IPS DF 4.7 (cell line): ENCODE results near the gene FMN1.

Experiments
- DNase-seq: peaks from one replicate; pipeline ENCODE4 v3.0.0-alpha.2; 2013; ENCODE audit warnings: low spot score; ENCODE audit errors: extremely low read depth

The FMN1 gene

DNA sequence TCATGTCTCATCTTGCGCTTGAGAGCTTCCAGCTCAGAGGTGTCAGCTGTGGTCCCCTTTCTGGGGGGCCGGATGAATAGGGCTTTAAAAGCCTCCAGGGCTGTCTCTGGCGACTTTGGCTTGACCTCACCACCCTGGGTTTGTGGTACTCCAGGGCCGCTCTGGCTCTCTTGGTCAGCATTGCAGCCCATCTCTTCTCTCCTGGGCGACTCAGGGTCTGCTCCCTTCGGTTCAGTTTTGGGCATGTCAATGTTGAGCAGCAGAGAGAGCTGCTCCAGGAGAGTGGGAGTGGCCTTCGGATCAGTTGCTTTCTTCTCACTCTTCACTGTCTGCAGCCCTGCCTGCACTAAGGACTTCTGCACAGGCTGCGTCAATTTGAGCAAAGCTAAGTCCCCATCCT is 127.9 kb downstream of the FMN1 start:
- no peak for DNase-seq

DNA sequence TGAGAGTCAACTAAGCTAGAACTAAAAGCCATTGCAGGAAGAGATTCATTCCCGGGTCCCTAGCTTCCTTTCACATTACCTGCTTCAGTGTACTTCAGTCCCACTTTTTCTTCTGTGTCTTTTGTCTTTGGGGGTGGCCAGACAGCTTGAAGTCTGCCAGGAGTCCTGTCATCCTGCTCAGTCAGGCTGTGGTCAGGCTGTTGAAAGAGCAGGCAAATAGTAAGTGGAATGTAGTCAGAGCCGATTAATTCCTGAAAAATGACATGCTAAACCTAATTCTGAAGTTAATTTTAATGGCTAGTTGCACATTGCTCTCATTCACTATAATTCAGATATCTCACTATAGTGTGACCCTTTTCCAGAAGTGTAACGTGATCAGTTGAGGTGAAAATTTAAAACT is 129.6 kb downstream of the FMN1 start:
- no peak for DNase-seq

DNA sequence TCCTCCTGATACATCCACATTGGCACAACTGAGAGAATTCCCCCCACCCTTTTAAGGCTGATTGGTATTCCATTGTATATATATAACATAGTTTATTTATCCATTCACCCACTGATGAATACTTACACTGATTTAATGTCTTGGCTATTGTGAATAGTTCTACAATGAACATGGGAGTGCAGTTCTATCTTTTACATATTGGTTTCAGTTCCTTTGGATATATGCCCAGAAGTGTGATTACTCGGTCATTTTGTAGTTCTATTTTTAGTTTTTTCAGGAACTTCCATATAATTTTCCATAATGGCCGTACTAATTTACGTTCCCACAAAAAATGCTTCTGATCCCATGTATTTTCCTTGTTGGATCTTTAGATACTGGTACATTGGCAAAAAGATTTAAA is 135.3 kb downstream of the FMN1 start:
- DNase-seq = no peak

DNA sequence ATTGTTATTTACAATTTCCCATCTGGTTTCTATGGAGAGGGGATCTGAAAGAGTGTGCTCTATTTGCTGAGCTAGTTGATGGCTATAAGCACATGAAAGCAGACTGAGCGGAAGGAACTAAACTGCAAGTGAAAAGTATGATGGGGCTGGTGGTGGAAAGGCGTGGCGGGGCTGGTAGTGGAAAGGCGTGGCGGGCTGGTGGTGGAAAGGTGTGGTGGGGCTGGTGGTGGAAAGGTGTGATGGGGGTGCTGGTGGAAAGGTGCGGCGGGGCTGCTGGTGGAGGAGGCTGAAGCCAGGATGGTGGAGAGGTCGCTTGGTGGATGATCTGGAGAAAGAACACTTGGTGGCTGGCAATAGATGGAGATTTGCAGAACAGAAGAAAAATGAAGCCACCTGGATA is 136.7 kb downstream of the FMN1 start:
- DNase-seq = no peak

DNA sequence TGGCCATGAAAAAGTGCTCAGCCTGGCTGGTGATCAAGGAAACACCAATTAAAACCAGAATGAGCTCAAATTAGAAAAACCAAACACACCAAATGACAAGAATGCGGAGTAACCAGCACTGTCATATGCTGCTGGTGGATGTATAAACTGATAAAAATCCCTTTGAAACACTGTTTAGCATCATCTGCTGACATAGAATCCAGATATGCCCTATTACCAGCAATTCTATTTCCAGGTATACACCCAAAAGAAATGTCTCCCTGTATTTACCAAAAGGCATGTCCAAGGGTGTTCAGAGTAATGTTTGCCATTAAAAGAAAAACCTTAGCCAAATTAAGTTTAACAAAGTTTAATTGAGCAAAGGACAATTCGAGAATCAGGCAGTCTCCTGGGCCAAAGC is 138.6 kb downstream of the FMN1 start:
- DNase-seq = no peak

DNA sequence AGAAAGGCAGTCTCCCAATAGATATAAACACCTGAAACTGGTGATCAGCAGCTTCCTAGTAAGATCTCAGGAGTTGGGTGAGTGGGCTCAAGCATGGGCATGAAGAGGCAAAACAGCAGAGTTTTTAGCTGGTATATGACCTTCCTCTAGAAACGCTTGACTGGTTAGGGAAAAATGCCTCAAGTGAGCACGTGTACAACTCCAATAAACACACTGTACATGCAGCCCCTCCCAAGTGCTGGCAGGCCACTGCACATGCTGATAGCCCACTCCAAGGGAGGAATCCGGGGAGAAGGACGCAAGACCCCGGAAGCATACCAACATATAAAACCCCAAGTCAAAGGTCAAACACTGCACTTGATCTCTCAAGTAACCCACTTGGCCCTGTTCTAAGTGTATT is 143.0 kb downstream of the FMN1 start:
- DNase-seq = no peak

DNA sequence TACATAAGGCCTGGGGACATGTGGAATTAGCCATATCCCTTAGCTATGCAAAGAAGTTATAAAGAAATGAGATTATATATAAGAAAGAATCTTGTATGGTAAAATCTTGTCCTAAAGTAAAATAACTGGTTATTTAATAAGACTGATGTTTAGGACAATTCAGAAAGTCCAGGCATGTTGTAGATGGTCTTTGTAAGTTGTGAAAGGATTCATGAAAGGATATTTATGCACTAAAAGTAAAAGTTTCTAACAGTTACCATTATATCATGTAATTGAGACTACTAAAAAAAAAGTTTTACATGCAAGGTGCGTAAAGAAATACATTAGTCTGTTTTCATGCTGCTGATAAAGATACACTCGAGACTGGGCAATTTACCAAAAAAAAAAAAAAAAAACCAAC is 146.3 kb downstream of the FMN1 start:
- DNase-seq = no peak

DNA sequence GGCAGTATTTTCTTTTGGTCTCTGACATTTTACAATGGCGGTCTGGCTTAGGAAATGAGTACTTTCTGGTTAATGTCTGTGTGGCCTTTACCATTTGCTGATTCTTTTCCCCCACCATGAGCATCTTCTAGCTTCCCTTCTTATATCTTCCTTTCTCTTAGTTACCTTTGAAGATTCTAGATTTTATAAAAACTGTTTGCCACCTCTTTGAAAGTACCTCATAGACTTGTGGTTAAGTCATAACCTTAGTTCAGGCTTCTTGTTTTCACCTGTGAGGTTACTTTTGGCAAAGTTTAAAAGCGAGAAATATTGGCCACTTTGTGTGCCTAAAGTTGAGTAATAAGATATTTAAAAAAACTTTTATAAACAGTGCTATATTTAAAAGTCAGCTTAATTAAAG is 147.4 kb downstream of the FMN1 start:
- no peak for DNase-seq

DNA sequence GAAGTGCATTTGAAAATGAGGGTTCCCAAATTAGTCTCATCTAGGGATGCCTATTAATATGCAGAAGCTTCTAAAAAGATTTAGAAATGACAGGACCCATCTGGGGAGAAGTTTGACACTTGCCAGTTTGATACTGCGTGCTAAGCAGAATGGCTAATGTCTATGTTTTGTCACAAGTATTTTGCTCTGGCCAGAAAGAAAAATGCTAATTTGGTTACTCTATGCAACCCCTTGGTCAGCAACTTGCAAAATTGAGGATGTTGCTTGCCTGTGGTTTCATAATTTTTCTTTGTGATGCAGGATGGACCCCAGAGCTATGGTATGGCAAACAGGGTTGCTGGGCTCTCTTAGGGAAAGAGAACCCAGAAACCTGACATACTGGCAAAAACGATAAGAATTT is 148.2 kb downstream of the FMN1 start:
- no peak for DNase-seq

DNA sequence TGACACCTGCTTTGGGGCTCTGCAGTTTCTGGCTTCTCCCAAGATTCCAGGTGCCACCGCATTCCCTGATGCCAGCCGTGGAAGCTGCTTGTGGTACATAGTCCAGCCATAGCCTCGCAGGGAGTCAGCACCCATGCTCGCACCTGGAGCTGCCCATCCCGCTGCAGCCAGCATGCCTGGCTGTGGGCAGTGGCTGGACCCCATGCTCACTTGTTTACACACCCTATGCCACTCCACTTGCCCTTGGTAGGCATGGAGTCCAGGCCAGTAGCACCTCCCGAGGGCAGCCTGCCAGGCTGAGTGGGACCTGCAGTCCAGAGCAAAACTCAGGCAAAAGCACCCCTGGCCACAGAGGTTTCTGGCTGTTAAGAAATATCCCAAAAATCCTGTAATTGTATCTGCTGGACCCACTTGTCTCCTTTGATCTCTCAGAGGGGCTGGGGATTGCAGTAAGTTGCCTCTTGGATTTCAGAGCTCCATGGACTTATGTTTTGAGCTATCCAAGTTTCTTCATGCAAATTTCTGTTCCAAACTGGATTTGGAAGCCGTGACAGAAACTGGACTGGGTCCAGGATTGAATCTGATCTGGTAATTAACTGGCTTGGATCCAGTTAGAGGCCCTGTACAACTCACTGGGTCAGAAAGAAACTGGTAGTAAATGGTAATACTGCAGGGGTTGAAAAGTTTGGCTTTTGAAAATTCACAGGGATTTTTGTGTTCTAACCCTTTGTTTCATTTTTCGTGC is 149.3 kb downstream of the FMN1 start:
- no peak for DNase-seq

DNA sequence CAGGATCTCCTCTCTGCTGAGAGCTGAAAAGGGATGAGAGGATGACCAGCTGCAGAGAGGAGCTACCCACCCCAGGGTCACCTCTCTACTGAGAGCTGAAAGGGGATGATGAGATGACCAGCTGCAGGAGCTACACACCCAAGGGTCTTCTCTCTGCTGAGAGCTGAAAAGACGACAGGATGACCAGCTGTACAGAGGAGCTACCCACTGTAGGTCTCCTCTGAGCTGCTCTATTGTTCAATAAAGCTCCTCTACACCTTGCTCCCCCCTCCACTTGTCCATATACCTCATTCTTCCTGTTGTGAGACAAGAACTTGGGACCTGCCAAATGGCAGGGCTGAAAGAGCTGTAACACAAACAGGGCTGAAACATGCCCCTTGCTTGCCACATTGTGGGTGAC is 149.9 kb downstream of the FMN1 start:
- DNase-seq = no peak

DNA sequence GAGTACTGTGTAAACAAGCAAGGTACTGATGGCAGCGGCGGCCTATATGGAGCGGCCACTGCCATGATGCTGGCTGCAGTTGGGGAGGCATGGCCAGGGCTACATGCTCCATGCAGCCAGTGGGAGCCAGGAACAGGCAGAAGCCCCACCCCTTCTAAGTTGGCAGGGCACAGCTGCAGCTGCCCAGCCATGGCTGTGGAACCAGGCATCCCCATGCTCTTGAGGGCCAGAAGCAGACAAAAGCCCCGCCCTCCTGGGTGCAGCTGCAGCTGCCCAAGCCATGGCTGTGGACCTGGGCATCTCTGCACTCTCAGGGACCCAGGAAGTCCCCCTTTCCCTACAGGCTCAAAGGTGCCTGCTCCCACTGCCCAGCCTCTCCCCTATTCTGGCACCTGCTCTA is 150.9 kb downstream of the FMN1 start:
- no peak for DNase-seq

DNA sequence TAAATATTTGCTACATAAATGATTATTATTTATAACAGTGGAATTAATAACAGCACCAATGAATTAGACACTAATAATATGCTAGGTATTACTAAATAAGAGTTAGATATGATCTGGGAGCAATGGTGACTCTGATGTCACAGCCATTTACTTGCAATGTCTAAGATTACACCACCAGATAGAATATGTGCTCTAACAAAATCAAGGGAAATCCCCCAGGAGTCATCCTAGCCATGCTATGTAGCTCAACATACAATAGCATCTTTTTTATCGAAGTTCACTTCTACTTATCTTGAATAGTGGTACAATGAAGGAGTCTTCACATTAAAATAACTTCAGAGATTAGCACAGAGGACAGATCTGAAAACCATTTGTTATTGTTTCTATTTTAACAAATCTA is 154.0 kb downstream of the FMN1 start:
- no peak for DNase-seq

DNA sequence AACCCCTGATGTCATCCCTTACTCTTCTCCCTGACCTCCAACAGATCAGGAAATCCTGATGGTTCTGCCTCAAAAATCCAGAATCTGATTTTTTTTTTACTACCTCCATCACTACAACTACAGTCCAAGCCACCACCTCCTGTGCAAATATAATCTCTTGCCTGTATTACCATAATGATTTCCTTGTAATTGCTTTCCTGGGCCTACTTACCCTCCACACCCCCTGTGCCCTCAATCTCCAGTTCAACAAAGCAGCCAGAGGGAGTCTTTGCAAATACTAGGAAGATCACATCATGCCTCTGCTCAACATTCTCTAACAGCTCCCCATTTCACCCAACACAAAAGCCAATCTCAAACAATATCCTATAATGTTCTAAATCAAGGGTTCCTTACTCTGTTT is 159.9 kb downstream of the FMN1 start:
- DNase-seq = no peak

DNA sequence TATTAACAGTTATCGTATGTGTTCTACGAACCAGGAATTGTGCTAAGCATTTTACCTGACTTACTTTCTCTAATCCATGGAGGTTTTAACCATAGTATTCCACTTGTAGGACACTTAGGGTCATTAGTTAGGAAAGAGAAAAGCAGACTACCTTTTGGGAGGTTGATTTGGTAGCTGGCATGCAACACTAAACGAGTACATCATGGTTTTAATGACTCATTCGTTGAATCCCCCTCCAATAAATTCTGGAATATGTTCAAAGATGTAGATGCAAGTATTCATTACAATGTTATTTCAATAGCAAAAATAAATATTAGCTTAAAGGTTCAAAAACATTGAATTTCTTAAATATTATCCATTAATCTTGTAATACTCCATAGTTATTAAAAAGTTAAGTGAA is 162.5 kb downstream of the FMN1 start:
- DNase-seq = no peak

DNA sequence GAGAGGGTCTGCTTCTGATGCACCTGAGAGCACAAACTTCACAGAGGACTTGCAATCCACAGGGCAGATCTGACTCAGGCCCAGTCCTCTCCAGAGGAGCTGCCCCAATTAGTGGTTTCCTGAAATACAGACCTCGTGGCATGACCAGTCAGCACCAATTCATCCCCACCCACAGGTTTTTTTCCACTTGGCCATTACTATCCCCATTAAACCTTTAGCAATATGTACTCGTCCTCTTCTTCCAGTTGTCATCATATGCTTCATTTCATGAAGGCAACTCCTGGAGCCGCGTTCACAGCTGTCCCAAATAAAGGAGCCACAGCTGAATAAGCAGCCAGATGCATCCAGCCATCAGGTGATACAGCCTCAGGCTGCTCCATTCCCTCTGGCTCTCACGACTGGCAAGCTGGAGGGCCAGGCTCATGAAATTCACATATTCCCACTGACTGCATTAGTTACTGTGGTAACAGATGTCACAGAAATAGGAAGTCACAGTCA is 163.1 kb downstream of the FMN1 start:
- no peak for DNase-seq

DNA sequence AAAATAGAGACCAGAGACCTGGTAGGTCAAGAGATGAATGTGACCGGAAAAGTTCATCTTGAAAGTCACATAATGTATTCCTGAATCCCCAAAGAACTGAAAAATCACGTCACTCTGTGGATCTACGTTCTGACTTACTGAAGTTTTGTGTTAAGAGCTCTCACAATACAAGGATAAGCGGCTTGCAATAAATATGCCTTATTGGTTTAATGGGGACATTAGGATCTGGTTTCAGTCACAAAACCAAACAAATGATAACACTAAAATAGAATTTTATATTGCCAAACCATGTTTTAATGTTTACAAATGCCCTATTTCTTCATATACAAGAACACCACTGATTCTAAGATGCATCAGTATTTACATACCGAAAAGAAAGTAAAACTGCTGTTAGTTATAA is 164.2 kb downstream of the FMN1 start:
- DNase-seq = no peak

DNA sequence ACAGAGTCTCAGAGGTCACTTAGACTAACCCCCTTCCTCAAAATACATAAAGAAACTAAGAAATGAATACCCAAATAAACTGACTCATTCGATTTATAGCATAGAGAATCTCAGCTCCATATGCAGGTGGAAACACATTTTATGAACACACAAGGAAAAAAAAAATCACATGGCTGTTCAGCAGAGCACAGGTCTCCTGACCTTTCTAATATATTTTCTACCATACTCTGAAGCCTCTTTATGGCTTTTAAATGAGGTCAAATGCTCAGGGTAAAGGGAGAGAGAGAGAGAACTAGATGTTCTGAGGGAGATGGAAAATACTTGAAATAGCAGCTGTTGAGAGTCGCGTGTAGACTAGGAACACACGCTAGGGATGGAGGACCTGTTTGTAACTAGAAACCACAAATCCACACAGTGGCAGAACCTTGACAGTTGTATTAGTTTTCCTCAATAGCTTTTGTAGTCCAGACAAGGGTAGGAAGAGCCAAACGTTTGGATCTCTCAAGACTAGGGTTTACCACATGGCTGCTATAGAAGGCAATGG is 165.3 kb downstream of the FMN1 start:
- DNase-seq = no peak

DNA sequence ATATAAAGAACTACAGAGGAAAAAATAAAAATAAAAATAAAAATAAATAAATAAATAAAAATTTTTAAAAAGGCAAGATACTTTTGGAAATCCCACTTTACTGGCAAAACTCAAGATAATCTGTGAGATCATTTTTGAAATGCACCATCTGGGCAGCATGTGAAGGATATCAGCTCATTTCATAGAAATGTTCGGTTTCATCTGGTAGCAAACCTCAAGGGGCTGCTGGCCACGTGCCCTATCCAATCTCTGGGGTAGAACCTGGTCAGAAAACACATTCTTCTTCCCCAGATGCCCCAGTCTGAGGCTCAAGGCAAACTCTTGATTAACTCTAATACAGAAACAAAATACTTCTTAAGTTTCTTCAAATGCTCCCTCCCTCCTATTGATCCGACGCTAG is 166.0 kb downstream of the FMN1 start:
- no peak for DNase-seq

DNA sequence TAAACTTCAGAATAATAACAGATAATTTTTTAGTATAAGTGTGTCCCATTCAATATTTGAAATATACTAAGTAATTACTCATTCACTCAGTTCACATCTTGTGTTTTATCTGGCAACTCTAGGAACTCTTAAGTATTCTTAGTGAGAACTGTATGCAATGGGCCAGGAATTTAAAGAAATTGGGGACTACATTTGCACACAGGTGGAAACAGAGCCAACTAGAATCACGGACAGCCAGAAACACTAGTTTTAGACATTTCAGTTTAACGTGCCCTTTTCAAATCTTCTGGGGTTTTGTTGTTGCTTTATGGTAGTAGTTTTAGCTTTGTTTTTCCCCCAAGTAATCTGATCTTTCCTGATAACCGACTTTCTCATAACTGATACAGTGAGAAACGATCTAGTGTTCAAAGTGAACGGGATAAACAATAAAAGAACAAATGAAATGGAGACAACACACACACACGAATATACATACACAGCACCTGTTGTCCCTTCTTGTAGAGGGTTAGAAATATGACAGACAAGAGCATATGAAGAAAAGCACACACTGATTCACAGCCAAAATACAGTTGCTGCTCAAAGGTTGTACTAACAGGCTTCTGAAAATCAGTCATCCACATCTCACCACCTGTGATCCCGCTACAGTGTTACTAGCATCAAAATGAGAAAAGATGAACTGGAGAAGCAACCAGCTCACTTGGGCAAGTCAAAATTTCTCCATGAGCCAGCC is 167.0 kb downstream of the FMN1 start:
- DNase-seq = no peak

DNA sequence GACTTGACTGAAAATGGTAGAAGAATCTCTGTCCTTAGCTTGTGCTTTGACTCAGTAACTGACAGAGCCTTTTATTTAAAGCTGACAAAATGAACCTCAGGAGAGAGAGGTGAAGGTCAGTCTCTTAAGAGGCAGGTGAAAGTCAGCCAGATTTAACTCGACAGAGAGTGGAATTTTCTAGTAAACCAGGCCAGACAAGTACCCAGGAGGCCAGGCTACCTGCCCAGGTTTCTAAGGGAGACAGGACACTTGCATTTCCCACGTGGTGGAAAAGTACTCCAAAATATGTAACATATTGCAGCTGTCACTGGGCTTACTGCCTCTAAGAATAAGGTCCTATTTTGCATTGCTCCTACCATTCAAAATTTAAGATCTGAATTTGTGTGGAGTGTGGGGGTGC is 167.9 kb downstream of the FMN1 start:
- no peak for DNase-seq

DNA sequence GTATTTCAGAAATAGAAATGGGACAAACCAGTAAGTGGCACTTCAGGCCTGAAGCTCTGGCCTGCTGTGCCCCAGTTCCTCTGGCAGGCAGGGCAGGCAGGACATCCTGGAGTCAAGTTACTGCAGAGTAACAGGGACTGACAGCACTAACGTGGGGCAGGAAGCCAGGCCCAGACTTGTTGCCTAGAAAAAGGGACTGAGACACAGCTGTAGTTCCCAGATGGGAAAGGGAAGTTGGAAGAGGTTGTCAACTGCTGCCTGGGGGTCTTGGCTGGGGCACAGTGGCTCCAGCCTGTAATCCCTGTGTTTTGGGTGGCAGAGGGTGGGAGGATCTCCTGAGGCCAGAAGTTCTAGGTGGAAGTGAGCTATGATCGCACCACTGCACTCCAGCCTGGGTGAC is 171.9 kb downstream of the FMN1 start:
- peak; percentile 49 for DNase-seq
